ENCODE results near the gene FALEC.

FALEC gene

DNA sequence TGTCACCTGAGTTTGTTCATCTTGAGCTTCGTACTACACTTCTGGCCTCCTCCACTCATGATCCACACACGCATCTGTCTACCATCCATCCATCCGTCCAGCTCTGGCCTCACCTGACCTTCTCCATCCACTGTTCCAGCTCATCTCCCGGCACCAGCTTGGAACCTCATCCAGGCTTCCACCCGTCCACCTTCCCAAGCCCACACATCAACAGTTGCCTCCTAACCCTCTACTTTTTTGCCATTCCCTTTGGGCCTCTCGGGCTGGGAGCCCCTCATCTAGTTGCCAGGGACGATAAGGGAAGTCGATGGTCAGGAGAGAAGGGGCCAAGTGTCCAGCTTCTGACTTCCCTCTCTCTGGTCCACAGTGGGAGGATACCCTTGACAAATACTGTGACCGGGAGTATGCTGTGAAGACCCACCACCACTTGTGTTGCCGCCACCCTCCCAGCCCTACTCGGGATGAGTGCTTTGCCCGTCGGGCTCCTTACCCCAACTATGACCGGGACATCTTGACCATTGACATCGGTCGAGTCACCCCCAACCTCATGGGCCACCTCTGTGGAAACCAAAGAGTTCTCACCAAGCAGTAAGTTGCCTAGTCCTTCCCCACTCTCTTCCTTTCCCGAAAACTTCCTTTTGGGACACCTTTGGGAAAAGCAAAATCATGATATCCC, 3.4 kb upstream of the FALEC start:
- DNase-seq (ENCODE audit: low spot score) = no peak

DNA sequence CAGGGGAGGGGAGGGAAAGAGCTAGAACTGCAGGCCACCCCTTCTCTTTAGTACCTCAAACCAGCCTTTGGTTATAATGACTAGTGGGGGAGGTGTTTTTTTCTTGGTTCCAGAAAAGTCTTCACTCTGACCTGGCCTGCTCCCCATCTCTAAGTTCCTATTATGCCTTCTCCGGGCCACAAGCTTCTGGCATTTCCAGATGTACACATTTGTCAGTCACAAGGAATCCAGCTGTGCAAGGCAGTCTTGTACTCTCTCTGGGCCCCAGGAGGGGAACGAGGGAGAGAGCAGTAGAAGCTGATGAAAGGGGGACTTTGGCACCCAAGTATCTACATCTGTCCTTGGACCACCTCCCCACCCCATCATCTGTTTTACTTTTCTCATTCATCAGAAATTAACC, 2.7 kb upstream of the FALEC start:
- DNase-seq (ENCODE audit: low spot score) = no peak

DNA sequence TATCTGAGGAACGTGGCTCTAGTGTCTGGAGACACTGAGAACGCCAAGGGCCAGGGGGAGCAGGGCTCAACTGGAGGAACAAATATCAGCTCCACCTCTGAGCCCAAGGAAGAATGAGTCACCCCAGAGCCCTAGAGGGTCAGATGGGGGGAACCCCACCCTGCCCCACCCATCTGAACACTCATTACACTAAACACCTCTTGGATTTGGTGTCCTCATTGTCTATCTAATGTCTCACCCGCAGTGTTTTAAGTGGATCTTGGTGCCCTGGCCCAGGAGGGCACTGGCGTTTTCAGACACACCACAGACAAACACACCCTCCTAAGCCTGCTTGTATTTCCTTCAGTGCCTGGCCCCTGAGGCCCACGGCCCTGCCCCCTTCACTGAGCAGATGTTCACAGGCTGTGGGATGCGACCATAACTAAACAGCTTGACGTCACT, 2.2 kb upstream of the FALEC start:
- no peak for DNase-seq (ENCODE audit: low spot score)

DNA sequence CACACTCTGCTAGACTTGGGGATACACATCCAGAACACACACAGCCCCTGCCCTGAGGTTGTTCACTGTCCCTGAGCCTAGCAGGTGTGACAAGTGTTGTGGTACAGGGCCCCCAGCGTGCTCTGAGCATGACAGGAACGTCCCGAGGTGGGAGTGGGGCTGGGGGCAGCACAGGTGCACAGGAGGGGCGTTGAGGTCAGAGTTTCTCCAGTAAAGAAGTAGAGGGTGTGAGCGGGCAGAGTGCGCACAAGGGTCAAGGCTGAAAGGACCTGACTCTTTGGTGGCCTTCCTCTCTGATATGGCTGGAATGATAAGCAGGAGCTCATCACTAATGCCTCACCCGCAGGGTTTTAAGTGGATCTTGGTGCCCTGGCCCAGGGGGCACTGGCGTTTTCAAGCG, 1.3 kb upstream of the FALEC start:
- DNase-seq (ENCODE audit: low spot score) = no peak

DNA sequence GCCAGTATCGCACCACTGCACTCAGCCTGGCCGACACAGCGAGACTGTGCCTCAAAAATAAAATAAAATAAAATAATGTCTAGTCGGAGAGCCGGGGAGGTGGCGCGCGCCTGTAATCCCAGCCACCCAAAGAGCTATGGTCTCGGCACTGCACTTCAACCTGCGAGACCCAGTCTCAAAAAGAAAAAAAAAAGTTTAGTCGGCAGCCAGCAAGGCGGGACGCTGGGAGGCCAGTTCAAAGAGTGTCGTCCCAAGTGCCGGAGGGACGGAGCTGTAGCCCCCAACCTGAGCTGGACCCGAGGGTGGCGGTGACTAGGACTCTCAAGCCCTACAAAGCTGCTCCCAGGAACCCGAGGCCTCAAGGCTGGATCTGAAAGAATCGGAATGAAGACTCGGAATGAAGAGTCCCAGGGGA, 632 bp upstream of the FALEC start:
- DNase-seq (ENCODE audit: low spot score) = no peak

DNA sequence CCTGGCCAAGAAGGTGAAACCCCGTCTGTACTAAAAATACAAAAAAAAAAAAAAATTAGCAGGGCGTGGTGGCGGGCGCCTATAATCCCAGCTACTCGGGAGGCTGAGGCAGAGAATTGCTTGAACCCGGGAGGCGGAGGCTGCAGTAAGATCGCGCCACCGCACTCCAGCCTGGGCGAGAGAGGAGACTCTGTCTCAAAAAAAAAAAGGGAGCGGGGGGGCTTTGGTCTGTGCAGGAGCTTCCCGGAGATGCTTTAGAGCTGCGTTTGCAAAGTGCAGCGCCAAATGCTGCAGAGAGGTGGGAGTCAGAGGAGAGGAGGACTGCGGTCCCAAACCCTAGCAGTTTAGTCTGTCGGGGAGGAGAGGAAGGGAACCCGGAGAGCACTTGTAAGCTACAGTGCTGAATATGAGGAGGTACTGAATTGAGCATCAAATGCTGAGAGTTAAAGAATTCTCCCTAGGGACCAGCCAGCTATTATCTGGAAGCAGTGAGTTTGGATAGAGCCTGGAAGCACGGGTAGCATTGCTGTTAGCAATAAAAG, 569 bp downstream of the FALEC start:
- peak; percentile 14 for DNase-seq (ENCODE audit: low spot score)

DNA sequence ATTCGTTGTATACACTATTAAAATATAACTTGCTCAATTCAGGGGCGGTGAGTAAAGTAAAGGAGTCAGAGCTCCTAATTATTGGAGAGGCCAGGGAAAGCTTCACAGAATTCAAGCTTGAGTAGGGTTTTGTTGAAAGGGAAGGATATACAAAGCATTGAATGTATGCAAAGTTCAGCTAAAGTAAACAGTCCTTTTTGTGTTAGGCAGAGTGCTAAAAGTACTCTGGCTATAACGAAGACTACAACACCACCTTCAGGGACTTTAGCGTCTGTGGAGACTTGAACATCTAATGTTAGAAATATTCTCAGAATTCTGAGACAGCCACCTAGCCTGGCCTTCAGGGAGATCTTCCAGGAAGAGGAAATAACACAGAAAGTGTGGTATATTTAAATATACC, 1.1 kb downstream of the FALEC start:
- DNase-seq (ENCODE audit: low spot score) = peak; percentile 37

DNA sequence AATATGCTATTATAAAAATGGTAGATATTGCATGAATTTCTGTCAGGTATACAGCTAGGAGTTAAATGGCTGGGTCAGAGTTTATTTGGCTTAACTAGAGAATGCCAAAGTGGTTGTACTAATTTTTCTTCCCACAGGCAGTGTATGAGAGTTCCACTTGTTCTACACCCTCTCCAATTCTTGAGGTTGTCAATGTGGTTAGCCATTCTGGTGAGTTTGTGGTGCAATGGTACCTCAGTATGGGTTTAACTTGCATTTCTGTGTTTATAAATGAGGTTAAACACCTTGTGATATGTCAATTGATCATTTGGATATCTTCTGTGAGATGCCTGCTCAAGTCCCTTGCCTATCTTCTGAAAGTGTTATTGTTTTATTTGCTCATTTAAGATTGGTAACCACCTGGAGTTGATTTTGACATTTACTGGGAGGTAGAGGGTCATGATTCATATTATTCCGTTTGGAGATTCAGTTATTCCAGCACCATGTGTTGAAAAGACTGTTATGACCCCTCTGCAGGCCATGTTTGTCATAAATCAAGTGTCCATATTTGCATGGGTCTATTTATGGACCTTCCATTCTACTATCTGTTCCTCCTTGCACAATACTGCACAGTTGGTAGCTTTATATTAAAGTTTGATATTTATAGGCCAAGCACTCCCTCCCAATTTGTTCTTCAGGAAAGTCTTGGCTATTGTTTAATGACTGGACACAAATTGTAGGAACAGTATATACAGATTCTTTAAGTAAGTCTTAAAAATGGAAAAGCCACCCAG, 5.8 kb downstream of the FALEC start:
- no peak for DNase-seq (ENCODE audit: low spot score)

DNA sequence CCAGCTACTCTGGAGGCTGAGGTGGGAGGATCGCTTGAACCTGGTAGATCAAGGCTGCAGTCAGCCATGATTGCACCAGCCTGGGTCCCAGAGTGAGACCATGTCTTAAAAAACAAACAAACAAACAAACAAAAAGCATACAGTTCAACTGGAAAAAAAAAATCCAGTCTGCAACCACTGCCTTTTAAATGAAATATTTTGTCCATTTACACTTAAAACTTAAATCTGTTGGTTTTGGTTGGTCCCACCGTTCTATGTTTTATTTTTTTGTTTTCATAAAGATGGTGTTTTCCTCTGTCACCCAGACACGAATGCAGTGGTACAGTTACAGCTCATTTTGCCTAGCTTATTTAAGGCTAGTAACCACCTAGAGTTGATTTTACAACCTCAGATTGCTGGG, 9.8 kb downstream of the FALEC start:
- DNase-seq (ENCODE audit: low spot score) = no peak

DNA sequence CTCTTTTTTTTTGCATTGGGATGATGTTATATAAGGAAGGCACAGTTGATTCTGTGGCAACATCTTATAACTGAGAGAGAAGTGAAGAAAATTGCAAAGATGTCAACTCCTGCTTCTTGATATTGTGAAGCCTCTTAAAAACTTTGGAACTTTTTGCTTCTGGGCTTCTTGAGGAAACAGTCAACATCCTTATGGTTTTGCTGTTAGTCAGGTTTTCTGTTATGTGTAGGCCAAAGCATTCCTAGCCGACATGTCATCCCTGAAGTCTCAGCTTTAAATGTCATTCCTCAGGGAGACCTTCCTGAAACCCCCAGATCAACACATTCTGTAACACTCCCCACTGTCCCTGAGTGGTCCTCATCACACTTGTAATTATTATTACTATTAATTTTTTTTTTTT, 12.6 kb downstream of the FALEC start:
- DNase-seq (ENCODE audit: low spot score) = no peak

DNA sequence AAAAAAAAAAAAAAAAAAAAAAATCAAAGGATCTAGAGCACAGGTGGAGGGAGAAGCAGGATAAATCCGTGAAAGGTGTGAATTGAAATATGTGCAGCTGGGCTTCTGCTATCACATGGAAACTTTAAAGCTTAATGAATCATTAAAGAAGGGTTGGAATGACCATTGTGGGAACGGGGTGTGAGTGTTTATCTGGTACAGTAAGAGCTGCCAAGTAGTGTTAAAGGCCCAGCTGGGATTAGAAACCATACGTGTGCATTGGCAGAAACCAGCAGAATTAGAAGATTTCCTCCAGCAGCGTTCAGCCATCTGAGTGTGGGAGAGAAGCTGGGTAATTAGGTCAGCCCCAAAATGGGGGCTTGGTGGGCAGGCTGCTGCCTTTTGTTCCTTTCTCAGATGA, 13.5 kb downstream of the FALEC start:
- no peak for DNase-seq (ENCODE audit: low spot score)

DNA sequence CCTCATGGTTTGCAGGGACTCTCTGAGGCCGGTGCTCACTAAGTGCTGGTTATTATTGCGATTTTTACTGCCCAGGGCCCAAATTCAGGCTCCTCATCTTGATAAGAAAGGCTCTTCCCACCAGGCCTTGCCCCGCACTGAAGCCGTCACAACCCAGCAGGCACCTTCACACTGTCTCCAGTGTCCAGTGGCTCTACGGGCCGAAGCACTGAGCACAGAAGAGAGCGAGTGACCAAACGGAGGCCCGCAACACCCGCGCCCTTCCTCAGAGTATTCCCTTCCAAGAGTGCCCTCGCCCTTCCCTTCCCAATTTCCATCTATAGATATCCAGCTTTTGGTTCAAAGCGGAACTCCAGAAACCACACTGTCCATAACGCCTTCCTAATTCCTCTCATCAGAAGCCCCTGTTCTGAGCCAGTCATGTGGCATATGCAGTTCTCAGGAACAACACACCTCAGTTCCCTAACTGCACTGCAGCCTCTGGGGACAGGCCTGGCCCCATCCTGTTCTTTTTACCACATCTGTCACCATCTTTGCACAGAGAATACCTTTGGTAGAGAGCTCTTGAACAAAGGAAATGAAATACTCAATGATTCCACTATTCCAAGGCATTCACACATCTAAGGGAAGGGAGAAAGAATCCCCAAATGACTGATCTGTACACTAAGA, 15.1 kb downstream of the FALEC start:
- DNase-seq (ENCODE audit: low spot score) = no peak

DNA sequence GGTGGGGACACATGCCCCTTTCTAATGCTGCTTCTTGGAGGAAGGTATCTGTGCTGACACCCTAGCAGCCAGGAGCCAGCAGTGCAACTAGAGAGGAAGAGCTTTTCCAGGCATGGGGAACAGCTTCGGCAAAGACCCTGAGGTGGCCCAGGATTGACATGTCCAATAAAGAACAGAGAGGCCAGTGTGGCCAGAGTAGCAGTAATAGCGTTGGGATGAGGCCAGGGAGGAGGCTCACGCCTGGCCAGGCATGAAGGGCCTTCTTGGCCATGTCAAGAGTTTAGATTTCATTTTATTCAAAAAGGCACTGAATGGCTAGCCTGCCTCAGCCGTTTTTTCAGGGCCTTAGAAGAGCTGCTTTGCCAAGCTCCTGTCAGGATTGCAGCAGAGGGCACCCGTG, 17.3 kb downstream of the FALEC start:
- no peak for DNase-seq (ENCODE audit: low spot score)

DNA sequence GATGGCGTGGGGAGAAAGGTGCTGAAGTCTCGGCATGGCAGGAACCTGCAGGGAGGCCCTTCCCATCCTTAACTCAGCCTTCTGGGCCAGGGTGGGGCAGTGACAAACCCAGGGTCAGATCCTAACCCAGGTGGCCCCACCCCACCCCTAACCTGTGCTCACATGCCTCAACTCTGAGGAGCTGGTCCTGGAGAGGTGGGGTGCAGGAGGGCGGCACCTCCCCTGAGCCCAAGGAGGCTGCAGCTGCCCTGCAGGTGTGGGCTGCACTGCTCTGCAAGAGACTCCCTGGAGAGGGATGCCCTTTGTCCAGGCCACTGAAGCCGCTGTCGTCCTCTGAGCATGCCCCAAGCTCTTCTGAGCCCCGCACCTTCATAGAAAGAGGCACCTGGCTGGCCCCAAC, 18.4 kb downstream of the FALEC start:
- DNase-seq (ENCODE audit: low spot score) = no peak

DNA sequence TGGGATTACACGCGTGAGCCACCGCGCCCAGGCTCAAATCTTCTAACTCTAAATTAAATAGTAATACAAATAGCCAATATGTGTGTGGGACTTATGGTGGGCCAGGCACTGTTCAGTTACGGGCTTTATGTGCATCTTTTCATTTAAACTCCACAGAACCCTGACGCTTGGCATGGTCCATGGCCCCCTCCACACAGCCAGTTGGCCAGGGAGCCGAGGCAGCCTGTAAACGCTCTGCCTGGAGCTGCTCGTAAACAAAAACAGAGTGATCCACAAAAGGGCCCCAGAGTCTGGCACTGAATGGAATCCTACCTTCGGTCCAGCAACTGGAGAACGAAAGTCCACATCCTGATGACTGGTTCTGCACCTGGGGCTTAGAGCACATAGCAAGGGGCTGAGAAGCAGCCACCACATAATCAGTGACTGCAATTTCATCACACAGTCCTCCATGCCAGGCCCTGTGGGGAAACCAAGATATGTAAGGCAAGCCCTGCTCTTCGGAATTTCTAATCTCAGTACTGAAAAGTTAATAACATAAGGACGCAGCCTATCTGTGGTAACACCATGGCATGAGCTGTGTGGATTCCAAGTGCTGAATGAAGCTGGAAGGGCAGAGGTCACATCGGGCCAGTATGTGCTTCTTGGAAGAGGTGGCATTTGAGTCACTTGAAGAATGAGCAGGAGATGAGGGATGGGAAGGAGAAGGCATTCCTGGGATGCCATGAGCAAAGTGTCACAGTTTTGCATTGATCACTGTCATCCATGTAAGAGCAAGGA, 20.1 kb downstream of the FALEC start:
- no peak for DNase-seq (ENCODE audit: low spot score)

DNA sequence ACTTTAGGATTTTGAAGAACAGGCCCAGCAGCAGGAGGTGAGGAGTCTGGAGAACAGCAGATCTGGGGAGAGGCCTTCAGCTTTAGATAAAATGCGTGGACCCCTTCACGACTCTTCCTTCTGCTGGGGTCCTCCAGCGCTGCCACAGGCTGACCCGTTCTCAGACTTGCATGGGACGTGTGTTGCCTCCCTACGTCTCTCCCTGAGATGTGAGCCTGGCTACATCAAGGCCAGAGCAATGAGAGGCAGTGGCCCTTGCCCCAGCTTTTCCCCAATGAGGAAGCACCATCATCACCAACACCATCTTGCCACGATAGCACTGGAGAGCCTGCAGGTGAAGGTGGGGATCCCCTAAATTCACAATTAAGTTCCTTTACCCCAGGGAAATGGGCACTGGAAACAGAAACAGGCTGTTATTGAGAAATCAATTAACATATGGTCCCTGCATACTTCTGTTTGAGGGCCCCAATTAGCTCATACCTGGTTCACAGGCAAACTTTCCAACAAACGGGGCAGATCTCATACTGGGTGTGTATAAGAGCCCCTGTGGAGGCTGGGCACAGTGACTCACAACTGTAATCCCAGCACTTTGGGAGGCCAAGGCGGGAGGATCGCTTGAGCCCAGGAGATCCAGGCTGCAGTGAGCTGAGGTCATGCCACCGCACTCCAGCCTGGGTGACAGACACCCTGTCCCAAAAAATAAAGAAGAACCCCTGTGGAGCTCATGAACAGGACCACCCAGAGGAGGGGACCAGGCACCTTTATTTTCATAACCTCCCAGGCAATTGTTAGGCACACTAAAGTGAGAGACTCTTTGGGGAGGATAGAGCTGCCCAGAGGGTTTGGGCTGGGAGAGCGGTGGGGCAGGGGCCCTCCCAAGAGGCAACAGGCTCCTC, 21.5 kb downstream of the FALEC start:
- DNase-seq (ENCODE audit: low spot score) = no peak

DNA sequence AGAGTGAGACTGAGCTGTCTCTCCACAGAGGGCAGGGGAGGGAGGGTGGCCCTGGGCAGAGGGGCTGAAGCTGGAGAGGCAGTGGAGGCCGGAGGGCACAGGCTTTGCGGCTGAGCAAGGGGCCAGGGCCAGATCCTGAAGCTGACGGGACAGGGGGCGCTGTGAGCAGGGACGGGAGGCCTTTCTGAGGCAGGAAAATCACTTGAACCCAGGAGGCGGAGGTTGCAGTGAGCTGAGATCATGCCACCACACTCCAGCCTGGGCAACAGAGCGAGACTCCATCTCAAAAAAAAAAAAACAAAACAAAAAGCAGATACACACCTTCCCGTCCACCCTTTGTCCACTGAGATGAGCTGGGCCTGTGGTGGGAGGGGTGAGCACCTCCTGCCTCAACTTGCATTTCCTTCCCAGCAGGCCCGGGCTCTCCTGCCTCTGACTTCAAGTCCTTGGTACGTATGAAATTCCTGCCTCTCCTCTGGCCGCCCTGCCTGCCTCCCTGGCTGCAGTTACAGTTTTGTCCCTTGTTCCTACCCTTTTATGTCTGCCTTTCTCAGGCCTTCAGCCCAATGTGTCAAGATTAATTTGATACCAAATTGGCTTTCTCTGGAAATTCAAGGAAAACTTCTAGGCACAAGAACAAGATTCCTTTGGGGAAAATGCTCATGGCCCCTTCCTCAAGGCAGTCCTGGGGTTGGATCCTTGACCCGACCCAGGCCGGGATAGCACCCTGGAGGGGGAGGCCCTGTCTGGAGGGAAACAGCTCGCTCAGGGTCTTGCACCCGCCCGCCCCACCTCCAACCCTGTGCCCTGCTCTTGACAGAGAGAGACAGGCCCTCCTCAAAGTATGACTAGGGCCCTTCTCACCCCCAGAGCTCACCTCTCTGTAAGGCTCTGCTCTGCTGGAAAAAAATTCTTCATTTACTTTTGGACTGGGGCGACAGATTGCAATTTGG, 22.5 kb downstream of the FALEC start:
- no peak for DNase-seq (ENCODE audit: low spot score)

DNA sequence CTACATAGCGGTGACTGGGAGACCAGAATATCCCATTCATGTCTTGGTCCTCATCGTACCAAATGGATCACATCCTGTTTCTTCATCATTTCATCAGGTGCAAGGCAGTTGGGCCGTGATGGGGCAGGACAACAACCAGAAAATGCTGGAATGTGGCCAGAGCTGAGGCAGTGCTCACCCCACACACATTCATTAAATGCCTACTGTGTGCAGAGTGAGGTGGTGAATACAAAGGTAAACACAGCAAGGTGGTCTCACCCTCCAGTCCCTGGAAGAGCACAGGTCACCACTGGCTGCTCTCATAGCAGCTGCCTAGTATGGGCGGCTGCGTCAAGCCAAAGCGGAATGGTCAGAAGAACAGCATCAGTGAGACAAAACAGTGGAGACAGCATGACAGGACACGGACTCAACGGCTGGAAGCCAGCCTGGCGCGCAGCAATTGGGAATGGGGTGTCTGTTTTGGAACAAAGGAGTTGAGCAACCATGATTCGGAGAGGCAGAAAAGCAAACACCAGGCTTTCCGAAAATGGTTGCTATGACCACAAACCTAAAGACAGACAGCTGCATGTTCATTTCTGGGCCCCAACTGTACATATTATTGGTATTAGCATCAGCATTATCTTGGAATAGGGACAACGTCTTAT, 28.1 kb downstream of the FALEC start:
- no peak for DNase-seq (ENCODE audit: low spot score)

DNA sequence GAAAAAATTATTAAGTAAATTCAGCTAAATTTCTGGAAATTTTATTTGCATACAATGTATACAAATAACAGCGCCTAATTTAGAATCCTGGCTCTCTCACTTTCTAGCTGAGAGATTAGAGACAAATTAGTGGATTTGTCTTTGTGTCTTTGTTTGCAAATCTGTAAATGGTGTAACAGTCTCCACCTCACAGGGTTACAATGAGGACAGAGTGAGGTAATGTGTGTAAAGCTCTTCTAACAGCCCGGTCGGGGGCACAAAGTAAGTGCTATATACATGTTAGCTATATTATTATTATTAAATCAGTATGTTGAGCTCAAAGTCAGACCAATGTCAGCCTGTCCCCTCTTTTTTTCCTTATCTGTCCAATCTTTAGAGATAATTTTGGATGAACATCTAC, 28.7 kb downstream of the FALEC start:
- DNase-seq (ENCODE audit: low spot score) = no peak

Measured in pons (tissue), 1 donor.